Activated T-helper 1 cell treated with Interleukin-2 at 50 U/mL for 16 hours (primary cell): ENCODE data around the gene JPH3.

ENCODE experiments used
- DNase-seq: peaks from one replicate; pipeline ENCODE4 v3.0.0-alpha.2; 2020; ENCODE audit warnings: low read depth

JPH3 gene

DNA sequence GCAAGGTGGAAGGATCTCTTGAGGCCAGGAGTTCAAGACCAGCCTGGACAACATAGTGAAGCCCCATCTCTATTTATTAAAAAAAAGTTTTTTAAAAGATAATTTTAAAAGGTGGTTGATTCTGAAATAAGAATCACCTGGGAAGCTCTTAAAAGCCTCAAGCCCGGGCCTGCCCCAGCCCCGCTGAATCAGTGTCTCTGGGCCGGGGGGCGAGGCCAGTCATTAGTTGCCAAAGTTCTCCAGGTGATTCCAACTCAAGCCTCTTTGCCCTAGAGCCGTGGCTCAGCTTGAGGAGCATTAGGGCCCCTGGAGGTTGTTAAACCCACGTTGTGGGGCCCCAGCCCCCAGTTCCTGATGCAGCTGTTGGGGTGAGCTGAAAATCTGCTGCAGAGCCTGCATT, 24.6 kb downstream of the JPH3 start:
- DNase-seq, result no peak

GRCh38 chr16:87627542-87628245, 25.4 kb downstream of the JPH3 start:
- no peak for DNase-seq

- no peak for DNase-seq
These were observed 26.1 kb downstream of the JPH3 start for GRCh38 chr16:87628246-87628923.

- no peak for DNase-seq
These were observed 26.6 kb downstream of the JPH3 start for GRCh38 chr16:87628940-87629339.

DNA sequence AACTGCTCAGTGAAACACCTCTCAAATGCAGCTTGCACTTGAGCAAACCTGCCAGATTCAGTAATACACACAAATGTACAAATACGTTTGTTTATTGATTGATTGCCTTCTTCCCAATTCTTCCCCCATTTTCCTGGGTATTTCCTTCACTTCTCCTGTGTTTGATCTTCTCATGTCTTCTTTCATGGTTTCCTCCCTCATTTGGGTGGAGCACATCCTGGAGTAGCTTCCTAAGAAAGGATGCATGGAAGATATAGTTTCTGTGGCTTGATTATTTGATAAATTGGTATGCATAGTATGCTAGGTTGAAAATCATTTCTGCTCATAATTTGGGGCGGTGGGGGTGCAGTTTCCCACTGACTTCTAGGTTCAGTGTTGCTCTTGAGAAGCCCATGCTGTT, 28.8 kb downstream of the JPH3 start:
- no peak for DNase-seq

GRCh38 chr16:87634411-87634810, 32.1 kb downstream of the JPH3 start:
- DNase-seq, result no peak

- peak; percentile 49 for DNase-seq
These were observed 33.3 kb downstream of the JPH3 start for GRCh38 chr16:87635541-87636049.

DNA sequence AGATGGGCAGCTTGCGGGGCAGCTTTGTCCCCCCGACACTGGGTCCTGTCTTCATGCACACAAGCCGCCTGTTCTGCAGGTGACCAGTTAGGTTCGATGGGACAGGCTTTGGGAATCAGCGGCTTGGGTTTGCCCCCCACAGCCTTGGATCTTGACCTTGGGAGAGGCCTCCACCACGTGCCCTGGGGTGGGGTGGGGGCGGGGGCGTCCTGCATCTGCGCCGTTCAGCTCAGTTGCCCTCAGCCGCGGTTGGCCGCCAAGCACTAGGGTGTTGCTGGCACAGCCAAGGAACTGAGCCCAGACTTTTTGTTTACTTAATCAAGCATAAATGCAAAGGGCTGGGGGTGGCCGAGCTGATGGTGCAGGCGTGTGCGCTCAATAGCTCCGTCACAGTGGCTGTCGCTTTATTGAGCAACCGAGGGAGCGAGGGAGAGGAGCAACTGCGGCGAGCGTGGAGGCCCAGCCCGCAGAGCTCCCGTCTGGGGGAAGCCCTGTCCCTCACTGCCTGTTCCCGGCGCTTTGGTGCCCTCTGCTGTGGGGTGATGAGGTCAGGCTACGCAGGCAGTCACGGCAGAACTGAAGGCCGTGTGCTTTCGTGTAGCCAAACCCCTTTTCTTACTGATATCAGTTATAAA, 33.9 kb downstream of the JPH3 start:
- peak; percentile 69 for DNase-seq

- DNase-seq, result no peak
These were observed 34.4 kb downstream of the JPH3 start for GRCh38 chr16:87636741-87637140.

GRCh38 chr16:87637357-87637756, 35.0 kb downstream of the JPH3 start:
- no peak for DNase-seq

DNA sequence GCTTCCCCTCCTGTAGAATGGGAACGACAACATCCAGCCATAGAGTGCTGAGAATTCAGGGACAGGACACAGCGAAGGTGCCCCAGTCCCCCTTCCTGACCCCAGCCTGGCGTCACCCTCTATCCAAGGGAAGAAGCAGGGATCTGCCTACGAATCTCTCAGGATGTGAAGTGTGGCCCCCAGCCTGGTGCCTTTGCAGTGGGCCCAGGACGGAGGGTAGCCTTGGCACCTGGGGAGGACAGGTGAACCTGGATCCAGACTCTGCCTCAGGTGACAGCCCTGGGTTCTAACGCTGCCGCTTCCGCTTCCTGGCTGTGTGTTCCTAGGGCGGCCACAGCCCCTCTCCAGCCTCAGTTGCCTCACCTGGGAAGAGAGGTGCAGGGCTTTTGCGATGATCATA, 36.4 kb downstream of the JPH3 start:
- DNase-seq, result no peak

DNA sequence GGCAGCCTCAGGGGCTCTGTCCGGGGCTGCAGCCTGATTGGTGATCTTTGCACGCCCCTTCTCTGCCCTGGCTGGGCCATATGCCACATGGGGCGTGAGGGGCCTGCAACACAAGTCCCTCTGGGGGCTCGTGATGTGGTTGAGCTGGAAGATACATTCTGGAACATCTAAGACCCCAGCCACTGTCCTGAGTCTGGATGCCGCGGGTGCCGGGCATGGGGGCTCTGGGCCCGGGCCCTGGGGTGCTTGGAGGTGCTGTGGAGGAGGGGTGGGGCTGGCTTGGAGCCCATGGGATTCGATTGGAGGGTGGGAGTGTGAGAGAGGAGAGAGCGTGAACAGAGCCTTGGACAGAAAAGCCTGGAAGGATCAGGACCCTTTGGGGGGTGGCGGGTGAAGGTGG, 39.4 kb downstream of the JPH3 start:
- DNase-seq, result no peak

DNA sequence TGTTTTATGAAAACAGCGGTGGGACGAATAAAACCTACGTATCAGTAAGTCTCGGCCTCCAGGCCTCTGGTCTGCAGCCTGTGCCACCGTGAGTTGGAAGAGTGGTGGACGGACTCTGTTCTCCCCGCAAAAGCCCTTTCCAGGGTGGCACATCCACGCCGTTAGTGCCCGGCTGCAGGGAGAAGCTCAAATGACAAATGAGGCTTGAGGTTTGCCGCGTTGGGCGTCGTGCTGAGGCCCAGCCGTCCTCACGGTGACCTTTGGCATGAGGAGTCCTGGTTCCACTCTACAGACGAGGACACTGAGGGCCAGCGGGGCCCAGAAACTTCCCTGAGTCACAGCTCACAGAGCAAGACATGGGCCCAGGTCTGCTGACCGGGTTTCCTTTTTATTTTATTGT, 40.2 kb downstream of the JPH3 start:
- no peak for DNase-seq

- no peak for DNase-seq
These were observed 41.9 kb downstream of the JPH3 start for GRCh38 chr16:87644186-87644585.

DNA sequence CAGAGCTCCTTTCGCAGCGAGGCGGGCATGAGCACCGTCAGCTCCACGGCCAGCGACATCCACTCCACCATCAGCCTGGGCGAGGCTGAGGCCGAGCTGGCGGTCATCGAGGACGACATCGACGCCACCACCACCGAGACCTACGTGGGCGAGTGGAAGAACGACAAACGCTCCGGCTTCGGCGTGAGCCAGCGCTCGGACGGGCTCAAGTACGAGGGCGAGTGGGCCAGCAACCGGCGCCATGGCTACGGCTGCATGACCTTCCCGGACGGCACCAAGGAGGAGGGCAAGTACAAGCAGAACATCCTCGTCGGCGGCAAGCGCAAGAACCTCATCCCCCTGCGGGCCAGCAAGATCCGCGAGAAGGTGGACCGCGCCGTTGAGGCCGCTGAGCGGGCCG, 42.3 kb downstream of the JPH3 start:
- no peak for DNase-seq

DNA sequence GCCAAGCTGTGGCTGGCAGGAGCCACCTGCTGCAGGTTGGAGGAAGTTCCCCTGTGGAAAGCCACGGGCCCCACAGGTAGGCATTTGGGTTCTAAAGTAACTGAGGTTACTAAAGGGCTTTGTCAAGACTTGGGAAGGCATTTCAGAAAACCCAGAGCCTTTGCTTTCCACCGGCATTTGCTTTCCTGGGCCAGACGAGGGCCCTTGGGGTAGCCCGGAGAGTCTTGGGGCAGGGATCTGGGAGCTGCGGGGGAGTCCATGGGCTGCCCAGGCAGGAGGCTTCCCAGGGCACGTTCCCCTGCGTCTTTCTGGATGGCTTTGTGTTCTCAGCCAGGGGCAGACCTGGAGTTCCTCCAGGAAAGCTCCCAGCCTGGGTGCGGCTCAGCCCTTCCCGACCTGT, 43.5 kb downstream of the JPH3 start:
- DNase-seq, result no peak

DNA sequence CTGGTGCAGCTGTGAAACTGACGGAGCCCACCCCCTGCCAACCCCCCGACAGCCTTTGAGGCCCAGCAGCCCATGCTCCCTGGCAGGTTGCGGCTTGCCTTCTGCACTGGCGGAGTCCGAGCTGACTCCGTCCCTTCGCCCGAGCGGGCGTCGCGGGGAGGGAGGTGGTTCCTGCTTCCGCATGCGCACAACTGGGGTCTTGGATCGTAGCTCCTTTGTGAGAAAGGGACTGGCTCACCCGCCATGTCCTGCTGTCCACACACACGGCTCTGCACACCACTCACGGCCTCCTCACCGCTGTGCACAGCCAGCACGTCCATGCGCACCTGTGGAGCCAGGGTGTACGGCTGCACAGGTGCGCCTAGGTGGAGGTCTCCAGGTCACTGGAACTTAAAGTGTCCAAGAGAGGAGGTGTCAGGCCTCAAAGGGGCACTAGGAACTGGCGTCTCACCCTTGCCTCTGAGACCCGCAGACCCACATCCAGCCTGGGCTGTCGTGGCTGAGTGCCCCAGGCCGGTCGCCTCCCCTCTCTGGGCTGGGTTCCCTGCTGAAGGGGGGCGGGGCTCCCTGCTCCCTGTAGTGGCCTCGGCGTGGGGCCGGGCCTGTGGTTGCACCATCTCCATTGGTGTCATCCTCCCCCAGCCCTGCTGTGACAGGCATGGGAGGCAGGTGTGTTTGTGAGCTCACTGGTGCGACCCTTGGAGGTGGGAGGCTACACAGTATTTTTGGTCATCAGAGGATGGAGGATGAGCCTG, 45.3 kb downstream of the JPH3 start:
- no peak for DNase-seq

GRCh38 chr16:87648236-87648635, 45.9 kb downstream of the JPH3 start:
- no peak for DNase-seq

- DNase-seq, result no peak
These were observed 46.6 kb downstream of the JPH3 start for GRCh38 chr16:87648698-87649487.

- no peak for DNase-seq
These were observed 50.1 kb downstream of the JPH3 start for GRCh38 chr16:87652386-87652785.

DNA sequence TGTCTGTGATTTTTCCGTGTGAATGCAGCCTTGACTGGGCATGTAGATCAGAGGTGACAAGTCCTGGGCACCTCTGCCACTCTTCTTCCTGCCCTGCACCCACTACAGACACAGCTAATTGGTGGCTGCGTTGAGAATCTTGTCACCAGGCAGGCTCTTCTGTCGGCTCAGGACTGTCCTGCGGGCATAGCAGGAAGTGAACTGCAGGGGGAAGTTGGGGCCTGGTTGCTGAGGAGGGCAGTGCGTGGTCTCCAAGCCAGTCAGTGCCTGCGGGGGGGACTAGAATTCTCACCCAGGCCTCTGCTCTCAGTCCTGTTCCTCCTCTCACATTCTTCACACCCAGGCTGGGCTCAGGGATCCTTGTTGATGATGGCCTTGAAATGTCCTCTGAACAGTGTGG, 50.5 kb downstream of the JPH3 start:
- no peak for DNase-seq

DNA sequence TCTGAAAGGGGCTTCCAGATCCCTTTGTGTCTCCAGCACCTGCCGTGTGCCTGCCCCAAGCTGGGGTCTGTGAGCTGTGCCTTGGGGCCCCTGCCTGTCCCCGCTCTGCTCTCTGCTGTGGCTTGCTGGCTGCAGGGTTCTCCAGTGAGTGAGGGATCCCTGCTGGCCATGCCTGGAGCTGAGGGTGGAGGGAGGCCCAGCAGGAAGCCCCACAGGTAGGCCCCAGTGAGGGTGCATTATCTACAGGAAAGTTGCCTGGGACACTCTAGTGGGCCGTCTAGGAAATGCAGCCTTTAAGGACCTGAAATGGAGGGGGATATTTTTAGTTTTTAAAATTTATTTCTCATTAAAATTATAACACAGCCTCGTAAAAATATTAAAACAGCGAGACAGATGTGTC, 50.9 kb downstream of the JPH3 start:
- no peak for DNase-seq
